NCI-H146 treated with DMSO at 0.1 percent for 48 hours (cell line): ENCODE data around the gene VRK3.
"Not testable (repeated sequence)": the region's sequence is repeated elsewhere in the genome, so short reads cannot be mapped to it uniquely, and the experiment has no call there.

Experiments
- DNase-seq: peaks from one replicate; lab custom pipeline; 2025; ENCODE audit not compliant: unreplicated experiment; lab: John Stamatoyannopoulos, UW

VRK3 gene

GRCh38 chr19:50025022-50025793 is at the start of gene VRK3:
VRK3 (minus strand) TSS chr19:50025372; CDS start chr19:50016162, 9,210 bp downstream.
- peak; percentile 100 for DNase-seq

- not testable (repeated sequence) for DNase-seq
Observed at GRCh38 chr19:50068382-50068781, 43.2 kb upstream of the VRK3 start.

GRCh38 chr19:50067575-50067974 is 42.4 kb upstream of the VRK3 start:
- DNase-seq: no peak

GRCh38 chr19:50065938-50066337 is 40.8 kb upstream of the VRK3 start:
- DNase-seq: no peak

- no peak for DNase-seq
Observed at GRCh38 chr19:50061650-50062049, 36.5 kb upstream of the VRK3 start.

GRCh38 chr19:50060107-50060506 is 34.9 kb upstream of the VRK3 start:
- no peak for DNase-seq

GRCh38 chr19:50059045-50059444 is 33.9 kb upstream of the VRK3 start:
- no peak for DNase-seq

GRCh38 chr19:50058425-50058824 is 33.3 kb upstream of the VRK3 start:
- no peak for DNase-seq

GRCh38 chr19:50053119-50053518 is 27.9 kb upstream of the VRK3 start:
- DNase-seq: no peak

GRCh38 chr19:50051964-50052363 is 26.8 kb upstream of the VRK3 start:
- no peak for DNase-seq

- DNase-seq: not testable (repeated sequence)
Observed at GRCh38 chr19:50051228-50051895, 26.2 kb upstream of the VRK3 start.

- DNase-seq: peak; percentile 50
Observed at GRCh38 chr19:50050406-50051227, 25.4 kb upstream of the VRK3 start.

- no peak for DNase-seq
Observed at GRCh38 chr19:50047671-50048070, 22.5 kb upstream of the VRK3 start.

- no peak for DNase-seq
Observed at GRCh38 chr19:50046649-50047503, 21.7 kb upstream of the VRK3 start.

- DNase-seq: no peak
Observed at GRCh38 chr19:50044922-50045321, 19.8 kb upstream of the VRK3 start.

- DNase-seq: no peak
Observed at GRCh38 chr19:50043967-50044366, 18.8 kb upstream of the VRK3 start.

GRCh38 chr19:50042363-50043024 is 17.3 kb upstream of the VRK3 start:
- no peak for DNase-seq

GRCh38 chr19:50040967-50041366 is 15.8 kb upstream of the VRK3 start:
- no peak for DNase-seq

GRCh38 chr19:50039968-50040367 is 14.8 kb upstream of the VRK3 start:
- no peak for DNase-seq

- no peak for DNase-seq
Observed at GRCh38 chr19:50036908-50037307, 11.7 kb upstream of the VRK3 start.
